Measurements from ENCODE around the gene MIDN.
"Not testable (repeated sequence)": the region's sequence is repeated elsewhere in the genome, so short reads cannot be mapped to it uniquely, and the experiment has no call there.

The MIDN gene

GRCh38 chr19:1248139-1248785, at the start of gene MIDN:
TSS of gene MIDN (plus strand) at chr19:1248583. CDS start at chr19:1250297, 1,714 bp downstream.
- peak; percentile 64 for DNase-seq (ENCODE audit: low read depth)

DNA sequence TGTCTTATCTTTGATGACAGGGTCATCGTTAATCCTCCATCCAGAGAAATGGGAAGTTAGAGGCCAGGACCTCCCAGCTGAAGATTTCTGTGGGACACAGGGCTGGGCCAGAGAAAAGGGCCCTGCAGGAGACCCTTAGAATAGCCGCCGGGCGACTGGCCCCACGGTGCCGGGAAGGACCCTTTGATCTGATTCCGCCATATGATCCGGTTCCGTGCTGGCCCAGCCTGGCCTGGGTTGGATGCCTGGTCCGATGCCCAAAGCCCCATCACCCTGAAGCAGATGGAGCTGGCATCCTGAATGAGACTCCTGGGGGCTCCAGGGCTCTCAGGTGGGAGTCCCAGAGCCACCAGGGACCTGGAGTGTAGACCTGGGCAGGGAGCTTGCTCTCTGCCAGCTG, 48.9 kb upstream of the MIDN start:
- DNase-seq (ENCODE audit: low read depth) = no peak

- not testable (repeated sequence) for DNase-seq (ENCODE audit: low read depth)
Measured at GRCh38 chr19:1200614-1201013, 47.8 kb upstream of the MIDN start.

- peak; percentile 100 for DNase-seq (ENCODE audit: low read depth)
Measured at GRCh38 chr19:1205114-1206099, 43.0 kb upstream of the MIDN start, which contains the start of gene STK11. TSS of gene STK11 (plus strand) at chr19:1205778. CDS start at chr19:1206914, 1,136 bp downstream.

DNA sequence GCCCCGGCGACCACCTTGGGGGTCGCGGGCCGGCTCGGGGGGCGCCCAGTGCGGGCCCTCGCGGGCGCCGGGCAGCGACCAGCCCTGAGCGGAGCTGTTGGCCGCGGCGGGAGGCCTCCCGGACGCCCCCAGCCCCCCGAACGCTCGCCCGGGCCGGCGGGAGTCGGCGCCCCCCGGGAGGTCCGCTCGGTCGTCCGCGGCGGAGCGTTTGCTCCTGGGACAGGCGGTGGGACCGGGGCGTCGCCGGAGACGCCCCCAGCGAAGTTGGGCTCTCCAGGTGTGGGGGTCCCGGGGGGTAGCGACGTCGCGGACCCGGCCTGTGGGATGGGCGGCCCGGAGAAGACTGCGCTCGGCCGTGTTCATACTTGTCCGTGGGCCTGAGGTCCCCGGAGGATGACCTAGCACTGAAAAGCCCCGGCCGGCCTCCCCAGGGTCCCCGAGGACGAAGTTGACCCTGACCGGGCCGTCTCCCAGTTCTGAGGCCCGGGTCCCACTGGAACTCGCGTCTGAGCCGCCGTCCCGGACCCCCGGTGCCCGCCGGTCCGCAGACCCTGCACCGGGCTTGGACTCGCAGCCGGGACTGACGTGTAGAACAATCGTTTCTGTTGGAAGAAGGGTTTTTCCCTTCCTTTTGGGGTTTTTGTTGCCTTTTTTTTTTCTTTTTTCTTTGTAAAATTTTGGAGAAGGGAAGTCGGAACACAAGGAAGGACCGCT, 42.1 kb upstream of the MIDN start:
- DNase-seq (ENCODE audit: low read depth) = no peak

- DNase-seq (ENCODE audit: low read depth) = no peak
Measured at GRCh38 chr19:1206864-1207450, 41.4 kb upstream of the MIDN start.

DNA sequence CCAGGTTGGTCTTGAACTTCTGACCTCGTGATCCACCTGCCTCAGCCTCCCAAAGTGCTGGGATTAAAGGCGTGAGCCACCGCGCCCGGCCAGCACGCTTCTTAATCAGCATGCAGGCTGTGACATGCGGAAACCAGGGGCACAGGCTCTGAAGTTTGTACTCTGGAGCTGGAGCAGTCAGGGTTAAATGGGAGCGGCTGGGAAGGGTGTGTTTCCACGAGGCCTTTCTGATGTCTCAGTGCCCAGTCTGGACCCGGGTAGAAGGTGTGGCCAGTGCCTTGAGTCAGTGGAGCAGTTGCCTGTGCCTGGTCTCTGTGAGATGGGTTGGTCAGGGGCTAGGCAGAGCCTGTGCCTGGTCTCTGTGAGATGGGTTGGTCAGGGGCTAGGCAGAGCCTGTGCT, 39.6 kb upstream of the MIDN start:
- DNase-seq (ENCODE audit: low read depth) = not testable (repeated sequence)

DNA sequence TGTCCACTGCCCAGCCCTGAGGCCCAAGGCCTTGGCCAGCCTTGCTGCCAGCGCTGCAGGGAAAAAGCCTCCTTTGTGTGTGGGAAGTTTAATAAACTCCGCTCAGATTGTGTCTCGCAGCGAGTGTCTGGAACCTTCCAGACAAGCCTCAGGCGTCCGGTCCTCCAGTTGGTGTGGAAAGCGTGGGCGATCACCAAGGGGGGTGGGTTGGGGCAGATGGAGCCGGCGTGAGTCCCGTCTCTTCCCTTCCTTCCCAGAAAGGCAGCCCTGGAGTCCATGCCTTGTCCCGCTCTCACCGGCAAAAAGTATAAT, 38.2 kb upstream of the MIDN start:
- DNase-seq (ENCODE audit: low read depth) = no peak

DNA sequence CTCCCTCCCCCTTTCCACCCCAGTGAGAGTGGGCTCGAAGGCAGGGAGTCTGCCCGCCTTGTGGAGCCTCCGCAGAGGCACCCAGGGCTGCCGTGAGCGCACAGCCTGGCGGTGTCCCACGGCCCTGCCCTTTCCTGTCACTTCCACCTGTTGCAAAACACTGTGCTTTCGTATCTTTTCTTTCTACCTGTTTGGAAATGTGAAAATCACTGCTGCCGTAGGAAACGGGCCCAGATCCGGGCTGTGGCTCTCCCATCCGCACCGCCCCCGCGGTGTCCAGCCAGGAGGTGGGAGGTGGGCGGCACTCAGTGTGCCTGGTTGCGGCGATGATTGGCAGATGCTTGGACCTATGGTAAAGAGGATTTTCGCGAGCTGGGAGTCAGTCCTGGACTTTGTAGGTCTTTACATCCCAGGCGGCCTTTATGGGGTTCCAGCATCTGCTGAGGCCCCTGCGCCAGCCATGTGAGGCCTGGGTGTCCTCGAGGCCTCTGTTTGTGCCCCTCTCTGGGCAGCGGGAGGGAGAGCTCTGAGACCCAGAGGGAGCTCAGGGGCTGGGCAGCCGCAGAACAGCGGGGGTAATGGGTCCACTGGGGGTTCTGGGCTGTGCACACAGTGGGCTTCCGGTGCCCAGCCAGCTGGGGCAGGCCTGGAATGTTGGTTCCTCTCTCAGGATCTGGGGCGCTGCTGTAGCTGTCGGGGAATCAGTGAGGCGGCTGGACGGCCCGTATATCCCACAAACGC, 36.7 kb upstream of the MIDN start:
- DNase-seq (ENCODE audit: low read depth) = no peak

GRCh38 chr19:1213391-1214286, 34.7 kb upstream of the MIDN start:
- DNase-seq (ENCODE audit: low read depth) = no peak

GRCh38 chr19:1214299-1214861, 34.0 kb upstream of the MIDN start:
- DNase-seq (ENCODE audit: low read depth) = no peak

DNA sequence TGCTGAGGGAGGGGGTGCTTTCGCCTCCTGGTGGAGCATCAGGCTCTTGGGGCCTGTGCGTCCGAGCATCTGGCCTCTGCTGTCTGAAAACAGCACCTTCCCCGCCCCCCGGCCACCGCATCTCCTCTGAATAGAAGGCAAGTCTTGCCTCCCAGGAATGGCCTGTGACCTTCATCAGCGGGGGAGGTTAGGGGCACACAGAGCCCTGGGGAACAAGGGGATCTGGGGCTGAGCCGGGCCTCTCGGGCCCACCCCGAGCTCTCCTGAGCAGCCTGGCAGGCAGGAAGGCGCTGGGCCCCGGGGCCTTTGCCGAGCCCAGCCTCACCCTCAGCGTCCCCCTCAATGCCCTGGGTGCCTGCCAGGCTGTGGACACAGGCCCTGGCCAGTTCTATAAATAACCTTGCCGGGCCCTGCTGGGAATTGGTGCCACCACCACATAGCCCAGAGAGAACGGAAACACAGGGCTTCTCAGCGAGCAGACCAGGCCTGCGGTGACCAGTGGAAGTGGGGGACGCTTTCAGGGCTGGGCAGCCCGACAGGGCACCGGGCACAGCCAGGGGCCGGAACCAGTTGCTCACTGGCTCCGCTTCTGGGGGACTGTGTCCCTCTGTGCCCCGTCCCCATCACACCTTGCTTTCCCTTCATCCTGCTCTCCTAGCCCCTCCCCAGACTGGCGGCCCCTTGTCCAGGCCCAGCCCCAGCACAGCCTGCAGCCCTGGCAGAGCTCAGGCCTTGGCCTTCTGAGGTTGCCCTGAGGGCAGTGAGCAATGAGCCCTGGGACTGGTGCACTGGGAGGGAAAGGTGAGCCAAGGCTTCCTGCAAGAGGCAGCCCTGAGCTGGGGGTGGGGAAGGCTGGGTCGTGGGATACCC, 33.3 kb upstream of the MIDN start:
- no peak for DNase-seq (ENCODE audit: low read depth)

DNA sequence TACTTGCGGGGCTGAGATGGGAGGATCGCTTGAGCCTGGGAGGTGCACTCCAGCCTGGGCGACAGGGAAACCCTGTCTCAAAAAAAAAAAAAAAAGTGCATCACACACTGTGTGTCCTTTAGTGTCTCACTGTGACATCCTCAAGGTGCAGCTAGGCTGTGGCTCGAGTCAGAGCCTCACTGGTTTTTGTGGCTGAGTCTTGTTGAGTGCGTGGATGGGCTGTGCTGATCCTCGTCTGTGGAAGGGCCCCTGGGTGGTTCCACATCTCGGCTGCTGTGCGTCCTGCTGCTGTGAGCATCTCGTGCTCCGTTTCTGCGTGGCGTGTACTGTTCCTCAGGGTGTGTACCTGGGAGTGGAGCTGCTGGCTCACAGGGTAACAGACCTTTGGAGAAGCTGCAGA, 31.6 kb upstream of the MIDN start:
- no peak for DNase-seq (ENCODE audit: low read depth)

DNA sequence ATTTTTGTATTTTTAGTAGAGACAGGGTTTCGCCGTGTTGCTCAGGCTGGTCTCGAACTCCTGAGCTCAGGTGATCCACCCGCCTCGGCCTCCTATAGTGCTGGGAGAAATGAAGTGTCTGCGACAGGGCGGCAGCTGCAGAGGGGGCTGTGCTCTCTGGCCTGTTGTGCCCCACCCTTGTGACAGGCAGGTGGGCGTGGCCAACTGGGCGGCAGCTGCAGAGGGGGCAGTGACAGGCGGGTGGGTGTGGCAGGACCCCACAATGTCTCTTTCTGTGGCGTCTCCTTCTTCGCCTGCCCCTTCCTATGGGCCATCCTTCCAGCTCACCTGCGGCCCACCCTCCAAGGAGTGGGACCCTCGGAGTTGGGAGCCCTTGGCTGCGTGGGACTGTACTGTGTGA, 31.0 kb upstream of the MIDN start:
- no peak for DNase-seq (ENCODE audit: low read depth)

GRCh38 chr19:1218751-1219567, 29.4 kb upstream of the MIDN start:
- DNase-seq (ENCODE audit: low read depth) = no peak

DNA sequence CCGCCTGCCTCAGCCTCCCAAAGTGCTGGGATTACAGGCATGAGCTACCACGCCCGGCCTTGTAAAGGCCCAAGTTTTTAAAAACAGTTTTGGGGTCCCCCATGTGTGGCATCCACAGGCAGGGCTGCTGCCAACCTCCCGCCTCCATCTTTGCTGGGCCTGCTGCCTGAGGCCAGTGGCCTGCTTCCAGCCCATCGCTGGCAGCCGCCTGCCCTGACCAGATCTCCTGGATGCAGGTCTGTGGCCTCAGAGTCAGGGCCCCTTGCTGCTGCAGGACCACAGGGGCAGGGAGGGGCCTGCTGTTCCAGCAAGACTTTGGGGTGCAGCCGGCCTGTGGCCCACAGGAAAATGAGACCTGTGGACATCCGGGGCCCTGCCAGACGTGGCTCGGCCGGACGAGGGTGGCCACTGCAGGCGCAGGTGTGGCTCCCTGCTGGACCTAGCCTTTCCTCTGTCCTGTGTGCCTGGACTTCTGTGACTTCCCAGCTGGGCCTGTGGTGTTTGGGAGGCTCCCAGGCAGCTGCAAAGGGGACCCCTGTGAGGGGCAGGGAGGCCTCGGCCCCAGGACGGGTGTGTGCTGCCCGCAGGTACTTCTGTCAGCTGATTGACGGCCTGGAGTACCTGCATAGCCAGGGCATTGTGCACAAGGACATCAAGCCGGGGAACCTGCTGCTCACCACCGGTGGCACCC, 28.5 kb upstream of the MIDN start:
- DNase-seq (ENCODE audit: low read depth) = no peak

DNA sequence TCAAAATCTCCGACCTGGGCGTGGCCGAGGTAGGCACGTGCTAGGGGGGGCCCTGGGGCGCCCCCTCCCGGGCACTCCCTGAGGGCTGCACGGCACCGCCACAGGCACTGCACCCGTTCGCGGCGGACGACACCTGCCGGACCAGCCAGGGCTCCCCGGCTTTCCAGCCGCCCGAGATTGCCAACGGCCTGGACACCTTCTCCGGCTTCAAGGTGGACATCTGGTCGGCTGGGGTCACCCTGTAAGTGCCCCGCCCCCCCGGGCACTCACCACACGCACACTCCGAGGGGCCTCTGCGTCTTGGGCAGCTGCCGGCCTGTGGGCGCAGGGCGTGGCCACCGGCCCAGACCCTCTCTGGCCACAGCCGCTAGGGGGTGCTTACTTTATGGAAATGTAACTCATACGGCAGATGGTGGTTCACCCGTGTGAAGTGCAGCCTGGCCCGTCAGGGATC, 27.9 kb upstream of the MIDN start:
- no peak for DNase-seq (ENCODE audit: low read depth)

Measured in stimulated activated CD8-positive, alpha-beta memory T cell treated with anti-CD3 and anti-CD28 coated beads, Interleukin-12 subunit alpha, Interleukin-12 subunit beta, amount 100 ng/mL, for 4 hours (primary cell).